ENCODE results near the gene NOL4L.
A peak's percentile ranks its signal among the peaks of the same experiment; 100 is the strongest.

NOL4L gene, protein sequence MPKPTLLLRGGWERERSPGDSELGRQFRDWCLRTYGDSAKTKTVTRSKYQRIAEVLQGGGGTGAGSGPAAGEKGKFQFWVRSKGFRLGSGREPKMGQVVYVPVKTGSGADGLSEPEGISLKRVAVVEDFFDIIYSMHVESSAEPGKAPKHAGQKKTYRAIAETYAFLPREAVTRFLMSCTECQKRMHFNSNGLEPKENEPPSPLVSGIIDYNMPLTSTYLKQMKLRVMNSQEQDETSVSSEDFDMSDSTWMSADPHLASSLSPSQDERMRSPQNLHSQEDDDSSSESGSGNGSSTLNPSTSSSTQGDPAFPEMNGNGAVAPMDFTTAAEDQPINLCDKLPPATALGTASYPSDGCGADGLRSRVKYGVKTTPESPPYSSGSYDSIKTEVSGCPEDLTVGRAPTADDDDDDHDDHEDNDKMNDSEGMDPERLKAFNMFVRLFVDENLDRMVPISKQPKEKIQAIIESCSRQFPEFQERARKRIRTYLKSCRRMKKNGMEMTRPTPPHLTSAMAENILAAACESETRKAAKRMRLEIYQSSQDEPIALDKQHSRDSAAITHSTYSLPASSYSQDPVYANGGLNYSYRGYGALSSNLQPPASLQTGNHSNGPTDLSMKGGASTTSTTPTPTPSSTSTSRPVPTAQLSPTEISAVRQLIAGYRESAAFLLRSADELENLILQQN

DNA sequence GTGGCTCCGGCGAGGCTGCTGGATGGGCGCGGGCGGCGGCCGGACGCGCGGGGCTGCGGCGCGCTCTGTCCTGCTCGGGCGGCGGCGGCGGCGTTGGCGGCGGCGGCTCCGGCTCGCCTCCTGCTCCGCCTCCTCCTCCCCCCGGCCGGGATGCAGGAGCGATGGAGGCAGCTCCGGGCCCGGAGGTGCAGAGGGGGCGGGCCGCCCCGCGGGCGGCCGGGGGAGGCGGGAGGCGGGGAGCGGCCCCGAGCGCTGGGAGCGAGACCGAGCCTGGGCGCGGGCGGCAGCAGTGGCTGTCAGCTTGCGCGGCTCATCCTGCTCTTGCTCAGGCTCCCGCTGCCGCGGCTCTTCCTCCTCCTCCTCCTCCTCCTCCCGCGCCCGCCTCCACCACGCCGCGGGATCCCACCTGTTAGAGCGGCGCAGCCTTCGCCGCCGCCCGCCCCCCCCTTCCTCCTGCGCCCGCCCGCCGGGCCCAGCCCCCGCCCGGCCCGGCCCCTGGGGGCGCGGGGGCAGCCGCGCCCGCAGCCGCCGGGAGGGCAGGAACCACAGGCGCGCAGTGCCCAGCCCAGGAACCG is at the start of gene NOL4L:
Gene NOL4L, minus strand, starts transcription at position 323 of the 575 bp plus-strand sequence. CDS start 443 bp downstream, outside the sequence.
- H3K27ac ChIP-seq, result peak within 1 kb of the TSS; percentile 7; the same call in 1 of the 2 replicates
- TF ChIP-seq, protein P1, sequence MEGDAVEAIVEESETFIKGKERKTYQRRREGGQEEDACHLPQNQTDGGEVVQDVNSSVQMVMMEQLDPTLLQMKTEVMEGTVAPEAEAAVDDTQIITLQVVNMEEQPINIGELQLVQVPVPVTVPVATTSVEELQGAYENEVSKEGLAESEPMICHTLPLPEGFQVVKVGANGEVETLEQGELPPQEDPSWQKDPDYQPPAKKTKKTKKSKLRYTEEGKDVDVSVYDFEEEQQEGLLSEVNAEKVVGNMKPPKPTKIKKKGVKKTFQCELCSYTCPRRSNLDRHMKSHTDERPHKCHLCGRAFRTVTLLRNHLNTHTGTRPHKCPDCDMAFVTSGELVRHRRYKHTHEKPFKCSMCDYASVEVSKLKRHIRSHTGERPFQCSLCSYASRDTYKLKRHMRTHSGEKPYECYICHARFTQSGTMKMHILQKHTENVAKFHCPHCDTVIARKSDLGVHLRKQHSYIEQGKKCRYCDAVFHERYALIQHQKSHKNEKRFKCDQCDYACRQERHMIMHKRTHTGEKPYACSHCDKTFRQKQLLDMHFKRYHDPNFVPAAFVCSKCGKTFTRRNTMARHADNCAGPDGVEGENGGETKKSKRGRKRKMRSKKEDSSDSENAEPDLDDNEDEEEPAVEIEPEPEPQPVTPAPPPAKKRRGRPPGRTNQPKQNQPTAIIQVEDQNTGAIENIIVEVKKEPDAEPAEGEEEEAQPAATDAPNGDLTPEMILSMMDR (conservative IDR thresholded peaks at IDR 0.05), result no peak
- no peak for TF ChIP-seq ZFX (IDR thresholded peaks at IDR 0.05)

DNA sequence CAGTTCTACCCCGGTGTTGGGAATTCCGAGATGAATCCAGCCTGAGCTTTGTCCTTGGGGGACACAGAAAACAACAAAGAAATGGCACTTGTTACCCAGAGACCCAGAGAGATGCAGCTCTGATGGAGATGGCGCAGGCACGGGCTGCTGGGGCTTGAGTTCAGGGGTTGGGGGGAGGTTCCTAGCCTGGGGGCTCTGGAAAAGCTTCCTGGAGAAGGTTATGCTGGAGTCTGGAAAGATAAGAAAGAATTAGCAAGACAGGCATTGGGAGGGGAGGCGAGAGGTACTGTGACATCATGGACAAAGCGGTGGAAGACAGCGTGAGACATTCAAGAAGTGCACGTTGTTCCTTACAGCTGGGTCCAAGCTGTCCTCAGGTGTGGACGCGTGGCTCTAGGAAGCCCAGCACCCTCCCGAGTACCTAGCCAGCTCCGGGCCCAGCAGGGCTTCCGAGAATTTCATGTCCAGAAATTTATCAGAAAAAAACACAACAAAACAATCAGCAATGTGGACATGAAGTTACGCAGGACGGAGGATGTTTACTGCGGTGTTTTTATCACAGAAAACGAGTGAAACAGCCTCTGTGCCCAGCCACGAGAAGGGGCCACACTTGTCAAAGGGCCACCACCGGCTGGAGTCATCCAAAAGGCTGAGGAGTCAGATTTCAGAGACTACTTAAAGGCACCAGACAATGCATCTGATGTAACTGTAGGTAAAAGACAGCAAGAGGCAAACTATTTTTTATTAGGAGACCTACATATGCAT is 49.1 kb upstream of the NOL4L start:
- no peak for TF ChIP-seq ZFX (IDR thresholded peaks at IDR 0.05)
- TF ChIP-seq, protein P1 (conservative IDR thresholded peaks at IDR 0.05), result no peak

DNA sequence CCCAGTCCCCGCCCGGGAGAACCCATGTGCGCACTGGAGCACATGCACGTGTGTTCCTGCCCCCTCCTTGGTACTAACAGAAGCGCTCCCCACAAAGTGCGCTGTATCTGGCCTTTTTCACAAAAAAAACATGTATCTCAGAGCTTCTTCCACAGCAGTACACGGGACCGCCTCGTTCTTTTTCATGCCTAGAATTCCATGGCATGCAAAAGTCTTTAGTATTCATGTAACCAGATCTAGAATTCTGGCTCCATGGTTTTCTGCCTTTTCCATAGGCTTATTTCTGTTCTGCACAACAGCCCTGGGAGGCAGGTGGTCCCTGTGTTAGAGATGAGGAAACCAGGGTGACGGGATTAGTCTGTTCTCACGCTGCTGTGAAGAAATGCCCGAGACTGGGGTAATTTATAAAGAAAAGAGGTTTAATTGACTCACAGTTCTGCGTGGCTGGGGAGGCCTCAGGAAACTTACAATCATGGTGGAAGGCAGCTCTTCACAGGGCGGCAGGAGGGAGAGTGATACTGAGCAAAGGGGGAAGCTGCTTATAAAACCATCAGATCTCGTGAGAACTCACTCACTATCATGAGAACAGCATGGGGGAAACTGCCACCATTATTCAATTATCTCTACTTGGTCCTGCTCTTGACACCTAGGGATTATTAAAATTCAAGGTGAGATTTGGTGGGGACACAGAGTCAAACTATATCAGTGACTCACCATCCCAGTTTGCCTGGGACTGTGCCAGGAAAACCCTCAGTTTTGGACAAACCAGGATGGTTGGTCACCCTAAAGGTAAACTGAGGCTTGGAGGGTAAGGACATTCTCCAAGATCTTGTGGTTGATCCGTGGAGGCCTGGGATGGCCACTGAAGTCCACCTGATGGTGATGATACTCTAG is 47.6 kb upstream of the NOL4L start:
- TF ChIP-seq, protein P1 (conservative IDR thresholded peaks at IDR 0.05), result no peak
- no peak for TF ChIP-seq ZFX (IDR thresholded peaks at IDR 0.05)
- no peak overlapping the region for H3K27ac ChIP-seq

More for the DNA sequence above, 49.1 kb upstream of the NOL4L start:
- no peak overlapping the region for H3K27ac ChIP-seq

DNA sequence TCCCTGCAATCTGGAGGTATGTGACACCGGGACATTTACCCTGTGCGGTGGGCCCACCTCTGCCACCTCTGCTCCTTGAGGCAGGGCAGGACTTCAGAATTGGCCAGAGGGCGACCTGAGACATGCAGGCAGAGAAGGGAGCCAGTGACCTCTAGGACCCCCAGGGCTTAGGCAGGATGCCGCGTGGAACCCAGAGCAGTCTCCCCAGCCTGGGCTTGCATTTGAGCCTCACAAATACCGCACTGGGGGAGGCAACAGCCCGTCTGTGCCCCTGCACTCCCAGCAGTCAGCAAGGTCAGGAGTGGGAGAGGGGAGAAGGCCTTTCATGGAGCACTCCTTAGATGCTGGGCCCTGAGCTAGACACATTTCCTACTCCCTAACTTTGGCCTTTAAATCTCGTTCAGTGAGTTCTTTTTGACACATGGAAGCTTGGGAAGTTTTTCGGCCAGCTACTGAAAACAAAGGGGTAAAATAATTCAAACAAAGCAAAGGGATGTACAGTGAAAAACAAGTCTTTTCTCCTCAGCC is 46.9 kb upstream of the NOL4L start:
- H3K27ac ChIP-seq, result no peak overlapping the region
- TF ChIP-seq, protein P1 (conservative IDR thresholded peaks at IDR 0.05), result no peak
- TF ChIP-seq ZFX (IDR thresholded peaks at IDR 0.05), result no peak

DNA sequence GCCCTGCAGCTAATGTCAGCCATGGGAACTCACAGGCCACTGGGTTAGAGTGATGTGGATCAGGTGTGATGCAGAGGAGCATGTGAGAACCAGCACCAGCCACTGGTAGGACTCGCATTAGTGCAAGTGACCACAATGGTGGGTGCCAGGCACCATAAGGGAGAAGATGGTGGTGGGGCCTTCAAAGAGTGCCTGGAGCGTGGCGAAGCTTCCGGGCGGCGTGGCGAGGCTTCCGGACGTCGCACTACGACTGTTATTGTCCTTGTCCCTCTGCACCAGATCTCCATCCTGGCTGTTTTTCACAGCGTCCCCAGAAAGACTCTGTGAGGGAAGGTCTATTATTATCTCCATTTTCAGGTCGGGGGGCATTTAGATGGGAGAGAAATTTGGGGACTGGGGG is 44.7 kb upstream of the NOL4L start:
- no peak overlapping the region for H3K27ac ChIP-seq
- TF ChIP-seq, protein P1 (conservative IDR thresholded peaks at IDR 0.05), result no peak
- no peak for TF ChIP-seq ZFX (IDR thresholded peaks at IDR 0.05)

DNA sequence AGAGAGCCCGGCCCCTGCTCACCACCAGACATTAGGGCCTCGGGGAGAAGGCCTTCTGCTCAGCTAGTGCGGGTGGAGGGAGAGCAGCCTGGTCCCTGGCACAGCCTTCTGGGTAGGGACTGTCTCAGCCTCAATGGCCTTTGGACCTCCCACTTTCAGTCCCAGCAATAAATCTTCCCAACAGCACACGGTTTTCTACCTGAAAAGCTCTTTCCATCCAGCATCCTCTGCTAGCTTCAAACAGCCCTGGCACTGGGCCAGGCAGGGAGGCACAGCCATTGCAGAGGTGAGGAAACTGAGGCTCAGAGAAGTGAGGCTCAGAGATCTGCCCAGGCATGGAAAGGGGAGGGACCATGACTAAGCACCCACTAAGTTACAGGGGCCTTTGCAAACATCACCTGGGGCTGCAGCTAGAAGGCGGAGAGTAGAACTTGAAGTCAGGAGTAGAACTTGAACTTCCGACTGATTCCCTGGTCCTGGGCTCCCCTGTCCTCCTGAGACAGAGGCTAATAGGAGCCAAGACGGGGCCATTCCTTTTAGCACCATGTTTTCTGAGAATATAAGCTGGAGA is 43.9 kb upstream of the NOL4L start:
- no peak overlapping the region for H3K27ac ChIP-seq
- TF ChIP-seq ZFX (IDR thresholded peaks at IDR 0.05), result no peak
- TF ChIP-seq, protein P1 (conservative IDR thresholded peaks at IDR 0.05), result no peak

All from C4-2B (cell line).